Breast epithelium (tissue), 4 donors: ENCODE data around the gene NEK1. TPM values are rescaled to one million over a fixed set of nuclear protein-coding genes. Genes with fewer than 3 reads are reported as not detected.
"Not testable (repeated sequence)": the region's sequence is repeated elsewhere in the genome, so short reads cannot be mapped to it uniquely, and the experiment has no call there.

ENCODE experiments used
- DNase-seq, 2 donors: peaks; one replicate each; pipeline ENCODE4 v3.0.0-alpha.2; 2019; ENCODE audit warnings: low spot score in 2 of 2
- H3K27ac ChIP-seq, 2 donors: fragments of 200-600 bp; sonication (generic) in 1 of 2; one replicate each; pipeline ENCODE4 v1.5.1; 2016 to 2019; ENCODE audit warnings: mild to moderate bottlenecking in 1 of 2
- H3K27me3 ChIP-seq, 2 donors: fragments of 200-600 bp; sonication (generic) in 1 of 2; one replicate each; pipeline versions ENCODE4 v1.5.1 to v1.6.0; 2017 to 2019; ENCODE audit warnings: control low read depth in 1 of 2, mild to moderate bottlenecking in 1 of 2
- H3K36me3 ChIP-seq: fragments of 200-600 bp; one replicate; pipeline ENCODE4 v1.5.1; 2019
- H3K4me1 ChIP-seq, 2 donors: fragments of 200-600 bp; sonication (generic); one replicate each; pipeline ENCODE4 v1.5.1; 2016 to 2019; ENCODE audit warnings: control low read depth in 1 of 2
- H3K4me3 ChIP-seq, 3 donors: fragments of 200-600 bp; sonication (generic); 1 replicate in 2 of 3; 2 replicates in 1 of 3; pipeline ENCODE4 v1.5.1; 2016 to 2019; ENCODE audit warnings: mild to moderate bottlenecking in 3 of 3, moderate library complexity in 2 of 3
- H3K9me3 ChIP-seq, 2 donors: fragments of 200-600 bp; sonication (generic) in 1 of 2; one replicate each; pipeline ENCODE4 v1.5.1; 2016 to 2019; ENCODE audit warnings: control low read depth in 1 of 2
- POLR2A ChIP-seq: fragments of 450-650 bp; IDR thresholded peaks from one replicate; pipeline ENCODE4 v1.6.1; 2016; ENCODE audit warnings: antibody characterized with exemption, mild to moderate bottlenecking, moderate library complexity
- POLR2AphosphoS5 ChIP-seq, 3 donors: sonication (generic); formaldehyde crosslinking; IDR thresholded peaks; one replicate each; pipeline ENCODE4 v1.6.1; 2017; ENCODE audit warnings: antibody characterized with exemption in 3 of 3
- intact Hi-C: fragments of 100-400 bp; cut with DNase I; formaldehyde crosslinking; loops from one replicate; pipeline ENCODE4 v1.15.1; 2023; ENCODE audit warnings: low total_unique reads
- total RNA-seq, 3 donors: library from RNA; depleted of rRNA; stranded (reverse); fragments of >200 nt; gene quantifications; one replicate each; pipeline ENCODE4 v1.1.0, GENCODE V29; 2016
- TF ChIP-seq, protein P1 (sequence below), 3 donors: fragments of 450-650 bp; IDR thresholded peaks; one replicate each; pipeline ENCODE4 v1.5.1; 2016 to 2017; ENCODE audit warnings: antibody characterized with exemption in 3 of 3, mild to moderate bottlenecking in 3 of 3, moderate library complexity in 3 of 3

Gene NEK1
- total RNA-seq, 3 donors from 2014 or later, result 14.4 to 18.1 (median 14.7) TPM

- Histone ChIP-seq H3K9me3 (no peaks in the 10 kb centered on the region), H3K4me1 (no peaks in the 10 kb centered on the region), H3K27me3 (no peaks in the 10 kb centered on the region), H3K4me3 (no peak overlapping the region), H3K36me3 (peaks cover 12% of the 10 kb centered on the region), H3K27ac (no peak overlapping the region)
- no peak for DNase-seq
- intact Hi-C loops, result no loop called here
- TF ChIP-seq POLR2AphosphoS5 (IDR thresholded peaks at IDR 0.05), result no peak
- TF ChIP-seq, protein P1, sequence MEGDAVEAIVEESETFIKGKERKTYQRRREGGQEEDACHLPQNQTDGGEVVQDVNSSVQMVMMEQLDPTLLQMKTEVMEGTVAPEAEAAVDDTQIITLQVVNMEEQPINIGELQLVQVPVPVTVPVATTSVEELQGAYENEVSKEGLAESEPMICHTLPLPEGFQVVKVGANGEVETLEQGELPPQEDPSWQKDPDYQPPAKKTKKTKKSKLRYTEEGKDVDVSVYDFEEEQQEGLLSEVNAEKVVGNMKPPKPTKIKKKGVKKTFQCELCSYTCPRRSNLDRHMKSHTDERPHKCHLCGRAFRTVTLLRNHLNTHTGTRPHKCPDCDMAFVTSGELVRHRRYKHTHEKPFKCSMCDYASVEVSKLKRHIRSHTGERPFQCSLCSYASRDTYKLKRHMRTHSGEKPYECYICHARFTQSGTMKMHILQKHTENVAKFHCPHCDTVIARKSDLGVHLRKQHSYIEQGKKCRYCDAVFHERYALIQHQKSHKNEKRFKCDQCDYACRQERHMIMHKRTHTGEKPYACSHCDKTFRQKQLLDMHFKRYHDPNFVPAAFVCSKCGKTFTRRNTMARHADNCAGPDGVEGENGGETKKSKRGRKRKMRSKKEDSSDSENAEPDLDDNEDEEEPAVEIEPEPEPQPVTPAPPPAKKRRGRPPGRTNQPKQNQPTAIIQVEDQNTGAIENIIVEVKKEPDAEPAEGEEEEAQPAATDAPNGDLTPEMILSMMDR (IDR thresholded peaks at IDR 0.05), result no peak
- TF ChIP-seq POLR2A, result no peak
These were observed 184.0 kb downstream of the NEK1 start for GRCh38 chr4:169428376-169428775.

GRCh38 chr4:169427727-169428126 is 184.7 kb downstream of the NEK1 start:
- H3K4me1 ChIP-seq, H3K4me3 ChIP-seq, intact Hi-C loops, H3K9me3 ChIP-seq, DNase-seq, H3K27me3 ChIP-seq, H3K27ac ChIP-seq: not testable (repeated sequence)
- peaks cover 12% of the 10 kb centered on the region for H3K36me3 ChIP-seq

DNA sequence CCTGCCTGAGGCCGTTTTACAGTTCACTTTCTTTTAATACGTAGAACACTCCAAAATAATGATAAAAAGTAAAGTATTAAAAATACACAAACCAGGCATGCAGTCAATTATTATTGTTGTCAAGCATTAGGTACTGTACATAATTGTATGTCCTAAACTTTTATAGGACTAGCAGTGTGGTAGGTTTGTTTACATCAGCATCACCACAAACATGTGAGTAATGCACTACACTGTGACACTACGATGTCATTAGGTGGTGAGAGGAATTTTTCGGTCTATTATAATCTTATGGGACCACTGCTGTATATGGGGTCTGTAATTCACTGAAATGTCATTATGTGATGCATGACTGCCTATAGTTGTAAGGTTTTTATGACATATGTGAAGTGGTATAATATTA is 192.1 kb downstream of the NEK1 start:
- no peak for DNase-seq
- intact Hi-C loops, result no loop called here
- H3K9me3 ChIP-seq, result no peaks in the 10 kb centered on the region
- H3K27ac ChIP-seq, result no peak overlapping the region
- H3K27me3 ChIP-seq, result no peaks in the 10 kb centered on the region
- H3K4me1 ChIP-seq, result no peaks in the 10 kb centered on the region
- H3K36me3 ChIP-seq, result peaks cover 12% of the 10 kb centered on the region
- H3K4me3 ChIP-seq, result no peak overlapping the region
- no peak for TF ChIP-seq POLR2A
- TF ChIP-seq POLR2AphosphoS5 (IDR thresholded peaks at IDR 0.05), result no peak
- TF ChIP-seq, protein P1 (IDR thresholded peaks at IDR 0.05), result no peak

DNA sequence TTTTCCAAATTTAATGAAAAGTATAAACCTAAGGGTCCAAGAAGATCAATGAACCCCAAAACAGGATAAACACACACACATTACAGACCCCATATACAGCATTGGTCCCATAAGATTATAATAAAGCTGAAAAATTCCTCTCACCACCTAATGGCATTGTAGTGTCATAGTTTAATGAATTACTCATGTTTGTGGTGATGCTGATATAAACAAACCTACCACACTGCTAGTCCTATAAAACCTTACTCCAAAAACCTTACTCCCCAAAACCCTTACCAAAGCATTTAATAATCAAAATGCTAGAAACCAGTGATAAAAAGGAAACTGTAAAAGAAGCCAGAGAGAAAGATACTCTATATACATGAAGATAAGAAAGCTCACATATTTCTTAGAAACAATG is 193.5 kb downstream of the NEK1 start:
- peaks cover 5% of the 10 kb centered on the region for H3K36me3 ChIP-seq
- no peaks in the 10 kb centered on the region for H3K4me1 ChIP-seq
- no peak overlapping the region for H3K27ac ChIP-seq
- intact Hi-C loops, result no loop called here
- H3K4me3 ChIP-seq, result no peak overlapping the region
- no peaks in the 10 kb centered on the region for H3K9me3 ChIP-seq
- TF ChIP-seq POLR2AphosphoS5 (IDR thresholded peaks at IDR 0.05) (no peak), POLR2A (no peak)
- TF ChIP-seq, protein P1 (IDR thresholded peaks at IDR 0.05), result no peak
- DNase-seq, result no peak
- H3K27me3 ChIP-seq, result no peaks in the 10 kb centered on the region

- intact Hi-C loops, result no loop called here
- TF ChIP-seq POLR2A, result no peak
- TF ChIP-seq POLR2AphosphoS5 (IDR thresholded peaks at IDR 0.05), result no peak
- TF ChIP-seq, protein P1 (IDR thresholded peaks at IDR 0.05), result no peak
- Histone ChIP-seq H3K36me3 (no peaks in the 10 kb centered on the region), H3K4me1 (no peaks in the 10 kb centered on the region), H3K4me3 (no peak overlapping the region), H3K27me3 (no peaks in the 10 kb centered on the region), H3K9me3 (no peaks in the 10 kb centered on the region), H3K27ac (no peak overlapping the region)
- no peak for DNase-seq
These were observed 194.6 kb downstream of the NEK1 start for GRCh38 chr4:169417629-169418282.

GRCh38 chr4:169416997-169417396 is 195.4 kb downstream of the NEK1 start:
- no peak for DNase-seq
- Histone ChIP-seq H3K4me3 (no peak overlapping the region), H3K27me3 (no peaks in the 10 kb centered on the region), H3K27ac (no peak overlapping the region), H3K4me1 (no peaks in the 10 kb centered on the region), H3K36me3 (no peaks in the 10 kb centered on the region), H3K9me3 (no peaks in the 10 kb centered on the region)
- intact Hi-C loops, result no loop called here
- TF ChIP-seq POLR2AphosphoS5 (IDR thresholded peaks at IDR 0.05) (no peak), POLR2A (no peak)
- TF ChIP-seq, protein P1 (IDR thresholded peaks at IDR 0.05), result no peak
